GM12878 (cell line): ENCODE data around the gene TIMM17B. TPM values are rescaled to one million over a fixed set of nuclear protein-coding genes. Genes with fewer than 3 reads are reported as not detected.

Experiments used
- CHD1 ChIP-seq: IDR thresholded peaks from 2 replicates; pipeline ENCODE4 v1.6.1; 2012; ENCODE audit warnings: low read depth, low read length, improper control_type of control experiment
- GABPA ChIP-seq: IDR thresholded peaks from 2 replicates; pipeline ENCODE4 v1.6.1; 2014; ENCODE audit warnings: antibody characterized with exemption, low read depth, mild to moderate bottlenecking, inconsistent platforms
- HCFC1 ChIP-seq: fragments of 150-350 bp; IDR thresholded peaks from 2 replicates; pipeline ENCODE4 v1.6.1; 2014; ENCODE audit warnings: low read length
- IKZF1 ChIP-seq: fragments of 450-650 bp; conservative IDR thresholded peaks from 2 replicates; pipeline ENCODE4 v1.6.1; 2017; ENCODE audit warnings: antibody characterized with exemption, mild to moderate bottlenecking
- IKZF2 ChIP-seq, 2 experiments: fragments of 450-650 bp; IDR thresholded peaks; 2 replicates each; pipeline ENCODE4 v1.6.1; 2017; ENCODE audit warnings: mild to moderate bottlenecking in 2 of 2, moderate library complexity in 2 of 2
- JUND ChIP-seq: IDR thresholded peaks from 2 replicates; pipeline ENCODE4 v1.6.1; 2012; ENCODE audit warnings: low read depth, mild to moderate bottlenecking, low read length, improper control_type of control experiment, moderate library complexity
- LARP7 ChIP-seq: fragments of 450-650 bp; IDR thresholded peaks from 2 replicates; pipeline ENCODE4 v1.6.1; 2017; ENCODE audit warnings: mild to moderate bottlenecking
- MXI1 ChIP-seq: fragments of 150-350 bp; IDR thresholded peaks from 2 replicates; pipeline ENCODE4 v1.6.1; 2011; ENCODE audit warnings: low read depth, mild to moderate bottlenecking, inconsistent platforms, low read length, improper control_type of control experiment
- NRF1 ChIP-seq: conservative IDR thresholded peaks from 2 replicates; pipeline ENCODE4 v1.6.1; 2011; ENCODE audit warnings: mild to moderate bottlenecking, low read depth, low read length, improper control_type of control experiment
- PBX3 ChIP-seq: IDR thresholded peaks from 2 replicates; pipeline ENCODE4 v1.6.1; 2011; ENCODE audit warnings: mild to moderate bottlenecking, low read depth, low read length, moderate library complexity; ENCODE audit not compliant: insufficient replicate concordance
- POU2F2 ChIP-seq: IDR thresholded peaks from 3 replicates; pipeline ENCODE4 v1.6.1; 2011; ENCODE audit warnings: low read depth, mild to moderate bottlenecking, low read length, borderline replicate concordance
- RAD21 ChIP-seq: IDR thresholded peaks from 2 replicates; pipeline ENCODE4 v1.6.1; 2011; ENCODE audit warnings: mild to moderate bottlenecking, low read depth, low read length, moderate library complexity; ENCODE audit not compliant: insufficient read depth
- RFX5 ChIP-seq: IDR thresholded peaks from 2 replicates; pipeline ENCODE4 v1.6.1; 2011; ENCODE audit warnings: low read depth, low read length, improper control_type of control experiment
- SIN3A ChIP-seq: IDR thresholded peaks from 2 replicates; pipeline ENCODE4 v1.6.1; 2012; ENCODE audit warnings: low read depth, low read length, improper control_type of control experiment
- SMAD1 ChIP-seq: fragments of 450-650 bp; IDR thresholded peaks from 2 replicates; pipeline ENCODE4 v1.6.1; 2018; ENCODE audit warnings: mild to moderate bottlenecking, low read depth; ENCODE audit not compliant: partially characterized antibody
- SREBF1 ChIP-seq: IDR thresholded peaks from 2 replicates; pipeline ENCODE4 v1.6.1; 2012; ENCODE audit warnings: mild to moderate bottlenecking, low read length
- STAT1 ChIP-seq: fragments of 450-650 bp; conservative IDR thresholded peaks from 2 replicates; pipeline ENCODE4 v1.6.1; 2014; ENCODE audit warnings: antibody characterized with exemption, mild to moderate bottlenecking
- TAF1 ChIP-seq: IDR thresholded peaks from 2 replicates; pipeline ENCODE4 v1.6.1; 2011; ENCODE audit warnings: mild to moderate bottlenecking, low read depth, low read length, borderline replicate concordance
- TBL1XR1 ChIP-seq: IDR thresholded peaks from 2 replicates; pipeline ENCODE4 v1.6.1; 2012; ENCODE audit warnings: low read depth, low read length, improper control_type of control experiment
- ZBTB40 ChIP-seq: fragments of 450-650 bp; IDR thresholded peaks from 2 replicates; pipeline ENCODE4 v1.6.1; 2016; ENCODE audit warnings: mild to moderate bottlenecking, moderate library complexity, borderline replicate concordance
- ZNF24 ChIP-seq: fragments of 450-650 bp; IDR thresholded peaks from 2 replicates; pipeline ENCODE4 v1.6.1; 2017; ENCODE audit warnings: antibody characterized with exemption, mild to moderate bottlenecking
- ZNF592 ChIP-seq: fragments of 450-650 bp; IDR thresholded peaks from 2 replicates; pipeline ENCODE4 v1.6.1; 2017; ENCODE audit warnings: mild to moderate bottlenecking, moderate library complexity
- polyA plus RNA-seq, 11 experiments: library from polyadenylated mRNA; depleted of rRNA in 4 of 11; unstranded in 6 of 11; stranded (reverse) in 5 of 11; fragments of >200 nt; fragmentation: Nextera tagmentation in 4 of 11; fragmentation: Illumina TruSeq in 1 of 11; extraction: Ambion mirVana in 4 of 11; extraction: Trizol in 1 of 11; gene quantifications; 1 replicate in 1 of 11; 2 replicates in 10 of 11; pipeline versions ENCODE4 v1.2.1 to v1.2.3, GENCODE V29; 2011 to 2016; ENCODE audit warnings: inconsistent platforms in 2 of 11, missing spikeins in 2 of 11, low read depth in 1 of 11
- total RNA-seq, 4 experiments: library from RNA; depleted of rRNA in 3 of 4; stranded (reverse); fragments of >200 nt in 3 of 4; fragmentation: Illumina TruSeq in 1 of 4; extraction: Trizol in 1 of 4; gene quantifications; 2 replicates each; pipeline versions ENCODE4 v1.2.1 to v1.2.3, GENCODE V29; 2013 to 2021

TIMM17B gene
- total and polyA plus RNA-seq, 10 of the 15 experiments (the other 5 are each of a cell fraction or from before 2014, with no cell fraction given): 4.5 to 88.7 (median 47.5) TPM

- TF ChIP-seq SMAD1 (no peak), RFX5 (no peak), HCFC1 (0 out of 2 replicates have a peak, but pooled peaks have one; percentile 42), ZBTB40 (peak; percentile 87), NRF1 (no peak), POU2F2 (peak; percentile 76; the same call in 2 of the 3 replicates), SIN3A (peak; percentile 89; the same call in 1 of the 2 replicates), LARP7 (peak; percentile 65), CHD1 (no peak; the same call in 1 of the 2 replicates), JUND (no peak), TAF1 (0 out of 2 replicates have a peak, but pooled peaks have one; percentile 40), PBX3 (peak; percentile 54), MXI1 (peak; percentile 59), IKZF1 (peak; percentile 58), RAD21 (no peak), IKZF2 (IDR thresholded peaks at IDR 0.05) (peak; percentile 46 to 54), TBL1XR1 (peak; percentile 9; the same call in 1 of the 2 replicates), ZNF24 (no peak), ZNF592 (no peak), GABPA (peak; percentile 88), SREBF1 (no peak), STAT1 (no peak)
Measured at GRCh38 chrX:48911412-48912182, 14.0 kb upstream of the TIMM17B start, which contains the start of gene SLC35A2 (continued).
